D721Med (cell line): Measurements from ENCODE around the gene NANS.
"Not testable (repeated sequence)": the region's sequence is repeated elsewhere in the genome, so short reads cannot be mapped to it uniquely, and the experiment has no call there.

Experiments
- DNase-seq: peaks from one replicate; pipeline ENCODE4 v3.0.0; 2011; ENCODE audit warnings: low spot score; ENCODE audit not compliant: insufficient read length
- FAIRE-seq: peaks from 2 replicates; lab custom pipeline; 2011; peaks lifted over from hg19 to GRCh38; lab: Jason Lieb, UNC
- CTCF ChIP-seq: IDR thresholded peaks from 2 replicates; pipeline ENCODE4 v1.5.1; 2012; ENCODE audit warnings: mild to moderate bottlenecking, control low read depth; ENCODE audit not compliant: insufficient read depth; ENCODE audit errors: missing control alignments

The NANS gene

DNA sequence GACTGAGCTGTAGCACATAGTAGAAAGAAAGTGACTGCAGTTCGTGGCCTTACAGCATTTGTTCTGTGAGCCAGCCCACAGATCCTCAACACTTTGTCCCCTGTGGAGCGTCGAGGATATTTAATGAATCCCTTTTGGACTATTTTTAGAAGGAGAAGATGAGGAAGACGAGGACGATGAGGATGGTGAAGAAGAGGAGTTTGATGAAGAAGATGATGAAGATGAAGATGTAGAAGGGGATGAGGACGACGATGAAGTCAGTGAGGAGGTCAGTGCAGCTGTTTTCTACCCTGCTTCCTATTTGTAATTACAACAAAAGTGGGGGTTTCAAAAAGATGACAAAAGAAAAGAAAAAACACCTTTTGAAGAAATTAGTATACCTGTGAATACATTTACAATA is 45.4 kb upstream of the NANS start:
- FAIRE-seq: no peak
- no peak for DNase-seq
- no peak for TF ChIP-seq CTCF

- FAIRE-seq (no peak), DNase-seq (no peak)
- TF ChIP-seq CTCF: no peak
These were observed 40.3 kb upstream of the NANS start for GRCh38 chr9:98016137-98016680.

DNA sequence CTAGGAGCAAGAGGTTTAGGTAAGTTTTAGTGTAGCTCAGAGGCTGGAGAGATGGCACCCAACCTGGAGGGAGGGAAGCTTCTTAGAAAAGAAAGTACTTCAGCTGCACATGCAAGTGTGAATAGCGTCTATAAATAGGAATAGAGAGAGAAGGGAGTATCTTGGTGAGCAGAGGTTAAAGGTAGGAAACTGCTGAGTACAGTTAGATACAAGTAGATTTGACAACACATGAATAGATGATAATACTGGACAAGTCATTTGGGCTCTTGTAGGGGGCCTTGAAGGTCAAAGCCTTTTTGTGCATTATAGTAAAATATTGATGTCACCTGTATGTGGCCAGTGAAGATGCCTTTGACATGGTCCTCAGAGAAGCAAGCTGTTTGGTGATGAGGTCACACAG is 39.2 kb upstream of the NANS start:
- no peak for TF ChIP-seq CTCF
- FAIRE-seq (no peak), DNase-seq (no peak)

DNA sequence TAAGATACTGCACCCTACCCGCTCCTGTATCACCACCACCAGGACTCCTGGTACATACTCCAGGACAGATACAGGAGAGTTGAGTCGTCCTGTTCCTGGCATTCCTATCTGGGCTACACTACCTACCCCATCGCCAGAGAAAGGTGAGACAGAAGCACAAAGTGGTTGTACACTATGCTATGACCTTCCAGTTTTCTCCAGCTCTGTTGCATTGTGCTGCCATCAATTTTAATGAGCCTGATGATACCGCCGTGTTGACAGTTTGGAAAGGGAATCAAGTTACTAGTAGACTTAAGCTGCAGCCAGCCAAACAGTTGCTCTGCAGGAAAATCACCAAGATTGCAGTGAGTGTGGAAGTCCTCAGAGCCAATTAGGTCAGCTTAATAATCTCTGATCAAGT is 38.2 kb upstream of the NANS start:
- no peak for TF ChIP-seq CTCF
- FAIRE-seq (no peak), DNase-seq (no peak)

GRCh38 chr9:98019098-98019497 is 37.4 kb upstream of the NANS start:
- TF ChIP-seq CTCF: no peak
- no peak for FAIRE-seq
- no peak for DNase-seq

DNA sequence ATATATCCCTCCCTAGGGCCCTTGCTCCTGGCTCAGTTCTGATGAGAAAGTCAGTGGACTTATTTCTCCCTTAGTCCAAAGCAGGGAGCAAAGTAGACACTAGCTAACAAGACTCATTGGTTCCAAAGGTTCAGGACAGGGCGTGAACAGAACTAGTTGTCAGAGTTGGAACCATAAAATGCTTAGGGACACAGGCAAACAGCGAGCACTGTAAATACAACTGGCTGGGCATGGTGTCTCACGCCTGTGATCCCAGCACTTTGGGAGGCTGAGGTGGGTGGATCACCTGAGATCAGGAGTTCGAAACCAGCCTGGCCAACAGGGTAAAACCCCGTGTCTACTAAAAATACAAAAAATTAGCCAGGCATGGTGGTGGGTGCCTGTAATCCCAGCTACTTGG is 36.7 kb upstream of the NANS start:
- not testable (repeated sequence) for FAIRE-seq, DNase-seq

GRCh38 chr9:98020476-98021145 is 35.9 kb upstream of the NANS start:
- FAIRE-seq: no peak
- no peak for DNase-seq
- TF ChIP-seq CTCF: no peak
